Smooth muscle cell (in vitro differentiated cells): ENCODE measurements around the gene TLDC2. TPM values are rescaled to one million over a fixed set of nuclear protein-coding genes. Genes with fewer than 3 reads are reported as not detected.

Experiments used
- DNase-seq: peaks from one replicate; lab custom pipeline; 2025; ENCODE audit not compliant: unreplicated experiment; lab: John Stamatoyannopoulos, UW
- H2AFZ ChIP-seq: fragments of 200-600 bp; sonication (generic); 2 replicates; pipeline ENCODE4 v1.6.0; 2016; ENCODE audit warnings: antibody characterized with exemption, low read depth, mild to moderate bottlenecking
- H3F3A ChIP-seq: fragments of 200-600 bp; sonication (generic); 2 replicates; pipeline ENCODE4 v1.6.0; 2017; ENCODE audit warnings: antibody characterized with exemption, low read depth
- H3K27ac ChIP-seq: fragments of 200-600 bp; sonication (generic); 2 replicates; pipeline ENCODE4 v1.5.1; 2016; ENCODE audit warnings: low read depth, mild to moderate bottlenecking
- H3K27me3 ChIP-seq: fragments of 200-600 bp; sonication (generic); 2 replicates; pipeline ENCODE4 v1.6.1; 2016; ENCODE audit warnings: low read depth, mild to moderate bottlenecking
- H3K36me3 ChIP-seq: fragments of 200-600 bp; sonication (generic); 2 replicates; pipeline ENCODE4 v1.5.1; 2016; ENCODE audit warnings: low read depth
- H3K4me1 ChIP-seq: fragments of 200-600 bp; sonication (generic); 2 replicates; pipeline ENCODE4 v1.5.1; 2016; ENCODE audit warnings: low read depth
- H3K4me2 ChIP-seq: fragments of 200-600 bp; sonication (generic); 2 replicates; pipeline ENCODE4 v1.6.0; 2016; ENCODE audit warnings: mild to moderate bottlenecking
- H3K4me3 ChIP-seq: fragments of 200-600 bp; sonication (generic); 2 replicates; pipeline ENCODE4 v1.5.1; 2016; ENCODE audit warnings: mild to moderate bottlenecking
- H3K79me2 ChIP-seq: fragments of 200-600 bp; sonication (generic); 2 replicates; pipeline ENCODE4 v1.6.0; 2016; ENCODE audit warnings: low read depth, mild to moderate bottlenecking
- H3K9ac ChIP-seq: fragments of 200-600 bp; sonication (generic); 2 replicates; pipeline ENCODE4 v1.6.0; 2016; ENCODE audit warnings: low read depth
- H3K9me3 ChIP-seq: fragments of 200-600 bp; sonication (generic); replicated peaks from 2 replicates; pipeline ENCODE4 v1.5.1; 2016; ENCODE audit warnings: low read depth
- H4K20me1 ChIP-seq: fragments of 200-600 bp; sonication (generic); 2 replicates; pipeline ENCODE4 v1.6.0; 2016; ENCODE audit warnings: low read depth
- WGBS: methylation state at CpG from one replicate; pipeline ENCODE4 v1.1.7; 2016; ENCODE audit warnings: low lambda C conversion rate; 5-methylcytosine and 5-hydroxymethylcytosine counted together
- polyA plus RNA-seq: library from polyadenylated mRNA; unstranded; fragments of >200 nt; fragmentation: Nextera tagmentation; extraction: Ambion mirVana; gene quantifications from 2 replicates; pipeline ENCODE4 v1.2.1, GENCODE V29; 2016
- total RNA-seq: library from RNA; depleted of rRNA; stranded (reverse); fragments of >200 nt; gene quantifications from 2 replicates; pipeline ENCODE4 v1.2.3, GENCODE V29; 2014
- TF ChIP-seq, protein P1 (sequence below): fragments of 200-600 bp; sonication (generic); IDR thresholded peaks from 2 replicates; pipeline ENCODE4 v1.5.1; 2017; ENCODE audit warnings: borderline replicate concordance, mild to moderate bottlenecking, antibody characterized with exemption; ENCODE audit not compliant: insufficient read depth, poor library complexity, severe bottlenecking

The TLDC2 gene
- total and polyA plus RNA-seq, 2 experiments from 2014 or later: not detected

DNA sequence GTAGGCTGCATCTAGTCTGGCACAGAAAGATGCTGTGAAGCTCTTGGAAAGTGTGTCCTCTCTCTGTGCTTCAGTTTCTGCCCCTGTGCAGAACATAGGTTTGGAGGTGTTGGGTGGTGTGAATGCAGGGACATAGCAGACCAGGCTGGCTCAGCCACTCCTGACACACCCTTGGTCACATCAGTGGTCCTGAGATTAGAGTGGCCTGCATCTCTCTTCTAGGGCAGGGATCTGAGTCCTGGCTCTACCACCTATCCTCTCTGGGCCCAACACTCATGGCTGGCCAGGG, 10.1 kb upstream of the TLDC2 start:
- Histone ChIP-seq H2AFZ (no peak overlapping the region), H3K9me3 (no peaks in the 10 kb centered on the region), H3K27me3 (no peaks in the 10 kb centered on the region), H3K27ac (no peak overlapping the region), H3K79me2 (peaks cover 17% of the 10 kb centered on the region), H3K36me3 (no peaks in the 10 kb centered on the region), H3K4me1 (peaks cover 8% of the 10 kb centered on the region), H4K20me1 (peaks cover 17% of the 10 kb centered on the region), H3K9ac (no peak overlapping the region), H3K4me3 (no peak overlapping the region), H3F3A (no peaks in the 10 kb centered on the region), H3K4me2 (no peak overlapping the region)
- TF ChIP-seq, protein P1, sequence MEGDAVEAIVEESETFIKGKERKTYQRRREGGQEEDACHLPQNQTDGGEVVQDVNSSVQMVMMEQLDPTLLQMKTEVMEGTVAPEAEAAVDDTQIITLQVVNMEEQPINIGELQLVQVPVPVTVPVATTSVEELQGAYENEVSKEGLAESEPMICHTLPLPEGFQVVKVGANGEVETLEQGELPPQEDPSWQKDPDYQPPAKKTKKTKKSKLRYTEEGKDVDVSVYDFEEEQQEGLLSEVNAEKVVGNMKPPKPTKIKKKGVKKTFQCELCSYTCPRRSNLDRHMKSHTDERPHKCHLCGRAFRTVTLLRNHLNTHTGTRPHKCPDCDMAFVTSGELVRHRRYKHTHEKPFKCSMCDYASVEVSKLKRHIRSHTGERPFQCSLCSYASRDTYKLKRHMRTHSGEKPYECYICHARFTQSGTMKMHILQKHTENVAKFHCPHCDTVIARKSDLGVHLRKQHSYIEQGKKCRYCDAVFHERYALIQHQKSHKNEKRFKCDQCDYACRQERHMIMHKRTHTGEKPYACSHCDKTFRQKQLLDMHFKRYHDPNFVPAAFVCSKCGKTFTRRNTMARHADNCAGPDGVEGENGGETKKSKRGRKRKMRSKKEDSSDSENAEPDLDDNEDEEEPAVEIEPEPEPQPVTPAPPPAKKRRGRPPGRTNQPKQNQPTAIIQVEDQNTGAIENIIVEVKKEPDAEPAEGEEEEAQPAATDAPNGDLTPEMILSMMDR: no peak
- DNase-seq: no peak

DNA sequence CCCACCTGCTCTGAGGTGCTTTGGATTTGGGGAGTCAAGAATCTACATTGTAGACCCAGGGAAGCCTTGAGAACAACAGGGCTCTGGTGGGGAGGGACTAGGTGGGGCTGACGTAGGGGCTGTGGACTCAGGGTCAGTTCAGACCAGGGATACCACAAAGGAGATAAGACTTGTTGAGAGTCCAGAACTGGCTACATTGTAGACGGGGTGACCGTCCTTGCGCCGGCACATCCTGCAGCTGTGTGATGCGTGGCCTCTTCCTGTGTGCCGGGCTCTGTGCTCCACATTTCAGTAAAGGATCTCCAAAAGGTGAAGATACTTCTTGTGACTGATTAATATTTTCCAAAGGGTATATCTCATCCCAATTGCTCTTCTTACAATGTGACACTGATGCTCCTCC, 9.8 kb upstream of the TLDC2 start:
- Histone ChIP-seq H3K9ac (no peak overlapping the region), H3K27me3 (no peaks in the 10 kb centered on the region), H3F3A (no peaks in the 10 kb centered on the region), H3K4me3 (no peak overlapping the region), H3K27ac (no peak overlapping the region), H3K4me1 (peaks cover 8% of the 10 kb centered on the region), H3K36me3 (no peaks in the 10 kb centered on the region), H3K9me3 (no peaks in the 10 kb centered on the region), H3K4me2 (no peak overlapping the region), H4K20me1 (peaks cover 14% of the 10 kb centered on the region), H2AFZ (no peak overlapping the region), H3K79me2 (peaks cover 13% of the 10 kb centered on the region)
- WGBS: 96% methylated on average over 7 of the region's 7 CpGs
- TF ChIP-seq, protein P1: no peak
- DNase-seq: no peak

DNA sequence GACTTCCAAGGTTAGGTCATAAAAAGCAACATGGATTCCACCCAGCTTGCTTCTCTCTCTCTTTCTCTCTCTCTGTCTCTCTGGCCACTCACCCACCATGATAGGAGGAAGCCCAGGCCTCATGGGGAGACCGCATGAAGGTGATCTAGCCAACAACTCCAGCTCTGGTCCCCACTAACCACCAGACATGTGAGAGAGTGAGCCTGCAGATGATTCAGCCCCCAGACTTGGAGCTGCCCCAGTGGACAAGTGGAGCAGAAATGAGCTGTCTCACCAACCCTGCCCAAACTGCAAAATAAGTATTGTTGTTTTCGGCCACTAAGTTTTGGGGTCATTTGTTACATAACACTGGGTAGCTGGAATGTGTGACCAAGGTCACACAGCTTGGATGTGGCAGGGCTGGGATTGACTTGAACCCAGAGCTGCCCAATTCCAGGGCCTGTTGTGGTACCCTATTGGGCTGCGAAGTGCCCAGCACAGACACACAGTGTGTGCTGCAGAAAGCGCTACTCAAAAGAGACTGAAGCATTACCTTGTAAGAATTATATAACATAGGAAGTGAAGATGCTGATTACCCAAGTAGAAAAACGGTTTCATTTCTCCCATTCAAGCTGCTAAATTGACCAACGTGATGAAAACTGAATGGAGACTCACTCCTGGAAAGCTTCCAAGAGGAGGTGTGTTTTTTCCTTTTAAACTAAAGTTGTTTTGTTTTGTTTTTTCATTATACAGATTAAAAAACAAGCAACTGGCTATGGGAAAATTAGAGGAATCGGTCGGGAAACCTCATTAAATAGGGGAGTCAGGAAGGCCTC, 9.1 kb upstream of the TLDC2 start:
- H3K4me2 ChIP-seq: no peak overlapping the region
- no peak overlapping the region for H3K4me3 ChIP-seq
- 94% methylated on average over 8 of the region's 8 CpGs for WGBS
- H3K36me3 ChIP-seq: no peaks in the 10 kb centered on the region
- H3K27ac ChIP-seq: no peak overlapping the region
- DNase-seq: no peak
- peaks cover under 1% of the 10 kb centered on the region for H3K4me1 ChIP-seq
- H2AFZ ChIP-seq: no peak overlapping the region
- TF ChIP-seq, protein P1: no peak
- H3K9ac ChIP-seq: no peak overlapping the region
- H3F3A ChIP-seq: no peaks in the 10 kb centered on the region
- H4K20me1 ChIP-seq: peaks cover 6% of the 10 kb centered on the region
- H3K79me2 ChIP-seq: peaks cover 7% of the 10 kb centered on the region
- no peaks in the 10 kb centered on the region for H3K9me3 ChIP-seq
- H3K27me3 ChIP-seq: no peaks in the 10 kb centered on the region
